K562 (cell line): Measurements from ENCODE around the gene GARIN5B. TPM values are rescaled to one million over a fixed set of nuclear protein-coding genes. Genes with fewer than 3 reads are reported as not detected.

Experiments used
- ATAC-seq: fragments of 200-7000 bp; cut with Tn5 transposase; 3 replicates; pipeline ENCODE4 v1.9.1; 2020; ENCODE audit warnings: moderate library complexity
- BruUV-seq: library from RNA; stranded (reverse); fragments of 400-500 nt; replicated peaks from 2 replicates; lab custom pipeline; 2021; lab: Mats Ljungman, UMichigan
- CTCF ChIA-PET: fragments of 300-600 bp; formaldehyde crosslinking; extraction: SDS; loops from one replicate; lab custom pipeline; 2021; ENCODE audit warnings: low intra/inter-chr PET ratio; lab: Yijun Ruan, JAX
- POLR2A ChIA-PET: fragments of 300-600, 350-650 bp; sonication (Branson Sonifier 250); formaldehyde crosslinking; extraction: SDS; loops from one replicate; lab custom pipeline; 2021; ENCODE audit warnings: antibody characterized with exemption, inconsistent platforms; lab: Yijun Ruan, JAX
- DNase-seq, 4 experiments: peaks; one replicate each; pipeline versions ENCODE4 v3.0.0 to v3.0.0-alpha.2; 2011 to 2018; ENCODE audit warnings: low spot score in 3 of 4, mixed read lengths in 3 of 4; ENCODE audit errors: extremely low read depth in 1 of 4
- FAIRE-seq: peaks from 2 replicates; lab custom pipeline; 2011; peaks lifted over from hg19 to GRCh38; lab: Jason Lieb, UNC
- H2AFZ ChIP-seq: 2 replicates; pipeline ENCODE4 v1.6.0; 2011; ENCODE audit warnings: low read depth, low read length, control low read depth, inconsistent platforms
- H3K27ac ChIP-seq: fragments of 200-600 bp; 3 replicates; pipeline ENCODE4 v1.8.0; 2011; ENCODE audit warnings: low read depth, mild to moderate bottlenecking, control low read depth, inconsistent platforms, low read length, moderate library complexity, mixed read lengths; ENCODE audit errors: extremely low read depth
- H3K27me3 ChIP-seq, 2 experiments: fragments of 300-600 bp in 1 of 2; 2 replicates in 1 of 2; 3 replicates in 1 of 2; pipeline versions ENCODE4 v1.6.0 to v1.8.0; 2011; ENCODE audit warnings: inconsistent platforms in 2 of 2, low read length in 2 of 2, mild to moderate bottlenecking in 1 of 2, mixed read lengths in 1 of 2, moderate library complexity in 1 of 2; ENCODE audit not compliant: control insufficient read depth in 2 of 2, insufficient read depth in 2 of 2
- H3K36me3 ChIP-seq: fragments of 300-600 bp; 3 replicates; pipeline ENCODE4 v1.8.0; 2011; ENCODE audit warnings: mild to moderate bottlenecking, low read length, inconsistent platforms; ENCODE audit not compliant: control insufficient read depth, insufficient read depth
- H3K4me1 ChIP-seq, 2 experiments: fragments of 200-600 bp in 1 of 2; replicated peaks in 1 of 2; 2 replicates in 1 of 2; 3 replicates in 1 of 2; pipeline versions ENCODE4 v1.5.1 to v1.8.0; 2011; ENCODE audit warnings: inconsistent platforms in 2 of 2, low read length in 2 of 2, mild to moderate bottlenecking in 1 of 2, mixed read lengths in 1 of 2, moderate library complexity in 1 of 2; ENCODE audit not compliant: control insufficient read depth in 2 of 2, insufficient read depth in 2 of 2
- H3K4me2 ChIP-seq: 2 replicates; pipeline ENCODE4 v1.6.1; 2011; ENCODE audit warnings: low read length, control low read depth, inconsistent platforms, mixed read lengths; ENCODE audit not compliant: insufficient read depth
- H3K4me3 ChIP-seq: fragments of 200-600 bp; sonication (generic), shearing (Covaris generic); 2 replicates; pipeline ENCODE4 v1.5.1; 2016; ENCODE audit warnings: control low read depth, inconsistent platforms
- H3K79me2 ChIP-seq: fragments of 200-600 bp; 3 replicates; pipeline ENCODE4 v1.8.0; 2011; ENCODE audit warnings: low read length, inconsistent platforms; ENCODE audit not compliant: control insufficient read depth, insufficient read depth
- H3K9ac ChIP-seq, 2 experiments: 2 replicates each; pipeline versions ENCODE4 v1.6.0 to v1.6.1; 2011; ENCODE audit warnings: low read depth in 2 of 2, low read length in 2 of 2, control low read depth in 1 of 2, inconsistent platforms in 1 of 2, mild to moderate bottlenecking in 1 of 2, mixed read lengths in 1 of 2; ENCODE audit not compliant: insufficient read depth in 1 of 2
- H3K9me1 ChIP-seq: one replicate; pipeline ENCODE4 v1.6.0; 2011; ENCODE audit warnings: inconsistent platforms, mild to moderate bottlenecking, low read length, moderate library complexity; ENCODE audit not compliant: control insufficient read depth, insufficient read depth
- H3K9me3 ChIP-seq: replicated peaks from 2 replicates; pipeline ENCODE4 v1.5.1; 2011; ENCODE audit warnings: low read depth, low read length, inconsistent platforms; ENCODE audit not compliant: control insufficient read depth, insufficient read depth
- H4K20me1 ChIP-seq: replicated peaks from 2 replicates; pipeline ENCODE4 v1.6.1; 2011; ENCODE audit warnings: low read length, inconsistent platforms, mixed read lengths; ENCODE audit not compliant: control insufficient read depth, insufficient read depth
- HCFC1 ChIP-seq: IDR thresholded peaks from 2 replicates; pipeline ENCODE4 v1.6.1; 2012; ENCODE audit warnings: low read depth, low read length, improper control_type of control experiment
- ZNF143 ChIP-seq: sonication (generic); formaldehyde crosslinking; IDR thresholded peaks from 2 replicates; pipeline ENCODE4 v1.9.0; 2022; ENCODE audit warnings: mild to moderate bottlenecking, missing genetic modification reagents
- ZNF551 ChIP-seq: fragments of 250-450 bp; sonication (Bioruptor Pico); IDR thresholded peaks from 2 replicates; pipeline ENCODE4 v1.5.0; 2021; ENCODE audit warnings: mild to moderate bottlenecking, moderate library complexity
- ZNF639 ChIP-seq, 2 experiments: fragments of 200-800 bp in 1 of 2; sonication (Bioruptor generic) in 1 of 2; sonication (generic) in 1 of 2; formaldehyde crosslinking in 1 of 2; IDR thresholded peaks in 1 of 2; conservative IDR thresholded peaks in 1 of 2; 2 replicates each; pipeline versions ENCODE4 v1.5.0 to v1.6.1; 2016 to 2020; ENCODE audit warnings: missing compliant biosample characterization in 1 of 2, missing genetic modification characterization in 1 of 2, missing genetic modification reagents in 1 of 2
- WGBS: fragments of 100-300 bp; shearing (Covaris generic); methylation state at CpG from one replicate; pipeline ENCODE4 v1.1.6; 2016; ENCODE audit warnings: low coverage, mixed read lengths; ENCODE audit not compliant: insufficient coverage; ENCODE audit errors: missing lambda C conversion rate; 5-methylcytosine and 5-hydroxymethylcytosine counted together
- in situ Hi-C: fragments of 300-500 bp; cut with MboI; formaldehyde crosslinking; loops from 4 replicates; pipeline ENCODE4 v1.15.0; 2018; ENCODE audit warnings: inconsistent platforms, mixed read lengths
- intact Hi-C: fragments of 100-400 bp; cut with micrococcal nuclease; formaldehyde crosslinking; loops from 2 replicates; pipeline ENCODE4 v1.14.2; 2022
- polyA plus RNA-seq, 8 experiments: library from polyadenylated mRNA; depleted of rRNA in 4 of 8; stranded (reverse) in 5 of 8; unstranded in 3 of 8; fragments of >200 nt; fragmentation: Nextera tagmentation in 2 of 8; fragmentation: Illumina TruSeq in 1 of 8; extraction: Ambion mirVana in 2 of 8; extraction: Trizol in 1 of 8; gene quantifications; 2 replicates each; pipeline versions ENCODE4 v1.2.1 to v1.2.3, GENCODE V29; 2011 to 2014; ENCODE audit warnings: inconsistent platforms in 1 of 8, missing spikeins in 1 of 8
- total RNA-seq, 7 experiments: library from RNA; depleted of rRNA in 6 of 7; stranded (reverse); fragments of >200 nt in 6 of 7; fragmentation: Illumina TruSeq in 2 of 7; extraction: Trizol in 2 of 7; gene quantifications; 2 replicates each; pipeline versions ENCODE4 v1.2.1 to v1.2.3, GENCODE V29; 2011 to 2021; ENCODE audit warnings: low replicate concordance in 1 of 7

The GARIN5B gene
- total and polyA plus RNA-seq, 9 of the 15 experiments (the other 6 are each of a cell fraction or from before 2014, with no cell fraction given) = not detected

- no peak for DNase-seq
- Histone ChIP-seq H3K79me2 (no peaks in the 10 kb centered on the region), H3K27me3 (no peaks in the 10 kb centered on the region), H2AFZ (no peak overlapping the region), H4K20me1 (no peaks in the 10 kb centered on the region), H3K4me3 (no peak overlapping the region), H3K9ac (no peak overlapping the region; a peak in 1 of 4 replicates), H3K9me3 (no peaks in the 10 kb centered on the region), H3K4me1 (peaks cover 9 to 35% of the 10 kb centered on the region in 2 experiments; a peak in 4 of 5 replicates), H3K4me2 (no peak overlapping the region), H3K9me1 (no peaks in the 10 kb centered on the region), H3K36me3 (no peaks in the 10 kb centered on the region), H3K27ac (no peak overlapping the region)
- no peak for TF ChIP-seq ZNF143 (CRISPR knock-in tag)
- no peak for TF ChIP-seq ZNF551 (CRISPR knock-in tag)
- TF ChIP-seq ZNF639 (CRISPR knock-in tag; conservative IDR thresholded peaks at IDR 0.05 in 1 of 2, IDR thresholded peaks at IDR 0.05 in 1 of 2) = no peak
- TF ChIP-seq HCFC1 = no peak
- intact Hi-C loops = no loop called here
- ChIA-PET CTCF (no interaction called here), POLR2A (interaction anchor here (0.6 to 1.3 kb wide), 3 partner anchors 10 to 76 kb away, joined by 3 to 4 read pairs (median 3); no protein-coding TSS in a partner anchor)
- in situ Hi-C loops = no loop called here
- no TSS peak for BruUV-seq
- WGBS = 91% methylated on average over 12 of the region's 18 CpGs
- FAIRE-seq = no peak
- no peak for ATAC-seq
Measured at GRCh38 chr19:55311797-55312196, 51.3 kb downstream of the GARIN5B start.
